ENCODE results near the gene PDIA4.
A peak's percentile ranks its signal among the peaks of the same experiment; 100 is the strongest.
"Not testable (repeated sequence)": the region's sequence is repeated elsewhere in the genome, so short reads cannot be mapped to it uniquely, and the experiment has no call there.

Gene PDIA4

GRCh38 chr7:148982654-148983199, 45.6 kb downstream of the PDIA4 start:
- no peak for TF ChIP-seq CTCF (IDR thresholded peaks at IDR 0.05; ENCODE audit: insufficient read depth, low read length, poor library complexity, severe bottlenecking)
- DNase-seq (ENCODE audit: extremely low read depth, insufficient read length), result no peak
- Histone ChIP-seq H3K36me3 (ENCODE audit: control insufficient read depth, insufficient read depth, low read length) (no peaks in the 10 kb centered on the region), H3K4me3 (replicated peaks; ENCODE audit: low read depth, low read length) (peak overlapping the region; percentile 54), H3K27me3 (replicated peaks; ENCODE audit: control insufficient read depth, insufficient read depth, low read length) (no peaks in the 10 kb centered on the region)

- Histone ChIP-seq H3K27me3 (replicated peaks; ENCODE audit: control insufficient read depth, insufficient read depth, low read length) (no peaks in the 10 kb centered on the region), H3K36me3 (ENCODE audit: control insufficient read depth, insufficient read depth, low read length) (no peaks in the 10 kb centered on the region), H3K4me3 (replicated peaks; ENCODE audit: low read depth, low read length) (no peak overlapping the region)
- no peak for TF ChIP-seq CTCF (IDR thresholded peaks at IDR 0.05; ENCODE audit: insufficient read depth, low read length, poor library complexity, severe bottlenecking)
- no peak for DNase-seq (ENCODE audit: extremely low read depth, insufficient read length)
These were observed 48.5 kb downstream of the PDIA4 start for GRCh38 chr7:148979827-148980226.

GRCh38 chr7:148979072-148979471, 49.2 kb downstream of the PDIA4 start:
- H3K4me3 ChIP-seq (replicated peaks; ENCODE audit: low read depth, low read length); H3K27me3 ChIP-seq (replicated peaks; ENCODE audit: control insufficient read depth, insufficient read depth, low read length); DNase-seq (ENCODE audit: extremely low read depth, insufficient read length); H3K36me3 ChIP-seq (ENCODE audit: control insufficient read depth, insufficient read depth, low read length): not testable (repeated sequence)

- Histone ChIP-seq H3K4me3 (replicated peaks; ENCODE audit: low read depth, low read length) (no peak overlapping the region), H3K36me3 (ENCODE audit: control insufficient read depth, insufficient read depth, low read length) (no peaks in the 10 kb centered on the region), H3K27me3 (replicated peaks; ENCODE audit: control insufficient read depth, insufficient read depth, low read length) (no peaks in the 10 kb centered on the region)
- no peak for TF ChIP-seq CTCF (IDR thresholded peaks at IDR 0.05; ENCODE audit: insufficient read depth, low read length, poor library complexity, severe bottlenecking)
- DNase-seq (ENCODE audit: extremely low read depth, insufficient read length), result no peak
These were observed 50.2 kb downstream of the PDIA4 start for GRCh38 chr7:148978091-148978490.

GRCh38 chr7:148975896-148976295, 52.4 kb downstream of the PDIA4 start:
- DNase-seq (ENCODE audit: extremely low read depth, insufficient read length), result no peak
- TF ChIP-seq CTCF (IDR thresholded peaks at IDR 0.05; ENCODE audit: insufficient read depth, low read length, poor library complexity, severe bottlenecking), result no peak
- Histone ChIP-seq H3K27me3 (replicated peaks; ENCODE audit: control insufficient read depth, insufficient read depth, low read length) (no peaks in the 10 kb centered on the region), H3K36me3 (ENCODE audit: control insufficient read depth, insufficient read depth, low read length) (no peaks in the 10 kb centered on the region), H3K4me3 (replicated peaks; ENCODE audit: low read depth, low read length) (no peak overlapping the region)

GRCh38 chr7:148973256-148973655, 55.0 kb downstream of the PDIA4 start:
- no peak for DNase-seq (ENCODE audit: extremely low read depth, insufficient read length)
- H3K36me3 ChIP-seq (ENCODE audit: control insufficient read depth, insufficient read depth, low read length), result no peaks in the 10 kb centered on the region
- H3K4me3 ChIP-seq (replicated peaks; ENCODE audit: low read depth, low read length), result no peak overlapping the region
- no peak for TF ChIP-seq CTCF (IDR thresholded peaks at IDR 0.05; ENCODE audit: insufficient read depth, low read length, poor library complexity, severe bottlenecking)
- H3K27me3 ChIP-seq (replicated peaks; ENCODE audit: control insufficient read depth, insufficient read depth, low read length), result no peaks in the 10 kb centered on the region
